K562 (cell line): ENCODE measurements around the gene ALDH16A1. TPM values are rescaled to one million over a fixed set of nuclear protein-coding genes. Genes with fewer than 3 reads are reported as not detected.

Source experiments
- CREB1 ChIP-seq, 2 experiments: sonication (generic) in 1 of 2; formaldehyde crosslinking in 1 of 2; IDR thresholded peaks; 2 replicates each; pipeline versions ENCODE4 v1.6.1 to v1.8.0; 2012 to 2022; ENCODE audit warnings: inconsistent platforms in 1 of 2, mild to moderate bottlenecking in 1 of 2, missing genetic modification reagents in 1 of 2, moderate library complexity in 1 of 2
- CTBP1 ChIP-seq: fragments of 450-650 bp; IDR thresholded peaks from 2 replicates; pipeline ENCODE4 v1.6.1; 2016; ENCODE audit warnings: borderline replicate concordance
- EP400 ChIP-seq: fragments of 450-650 bp; IDR thresholded peaks from 2 replicates; pipeline ENCODE4 v1.6.1; 2017; ENCODE audit warnings: antibody characterized with exemption, mild to moderate bottlenecking, moderate library complexity
- FOS ChIP-seq: IDR thresholded peaks from 3 replicates; pipeline ENCODE4 v1.6.1; 2011; ENCODE audit not compliant: insufficient read length; ENCODE audit errors: extremely low read depth
- HCFC1 ChIP-seq: IDR thresholded peaks from 2 replicates; pipeline ENCODE4 v1.6.1; 2012; ENCODE audit warnings: low read depth, low read length, improper control_type of control experiment
- HDAC3 ChIP-seq: fragments of 450-650 bp; IDR thresholded peaks from 2 replicates; pipeline ENCODE4 v1.6.1; 2018; ENCODE audit warnings: borderline replicate concordance, mild to moderate bottlenecking, moderate library complexity; ENCODE audit not compliant: partially characterized antibody
- HDGF ChIP-seq: fragments of 450-650 bp; IDR thresholded peaks from 2 replicates; pipeline ENCODE4 v1.6.1; 2016
- L3MBTL2 ChIP-seq: fragments of 450-650 bp; IDR thresholded peaks from 2 replicates; pipeline ENCODE4 v1.6.1; 2016; ENCODE audit warnings: mild to moderate bottlenecking, moderate library complexity
- MBD2 ChIP-seq: sonication (generic); IDR thresholded peaks from 2 replicates; pipeline ENCODE4 v1.6.1; 2016; ENCODE audit warnings: low read depth, borderline replicate concordance
- NRF1 ChIP-seq, 2 experiments: fragments of 450-650 bp; IDR thresholded peaks in 1 of 2; conservative IDR thresholded peaks in 1 of 2; 2 replicates each; pipeline ENCODE4 v1.6.1; 2014; ENCODE audit warnings: mild to moderate bottlenecking in 2 of 2
- POLR2AphosphoS5 ChIP-seq: IDR thresholded peaks from 2 replicates; pipeline ENCODE4 v1.6.1; 2011; ENCODE audit warnings: mild to moderate bottlenecking, low read depth, low read length, moderate library complexity; ENCODE audit not compliant: control insufficient read depth, insufficient read depth
- RBM34 ChIP-seq: fragments of 200-400 bp; formaldehyde crosslinking; IDR thresholded peaks from 2 replicates; pipeline ENCODE4 v1.6.1; 2018; ENCODE audit warnings: low read length, borderline replicate concordance; ENCODE audit not compliant: insufficient read depth
- RERE ChIP-seq: sonication (generic); formaldehyde crosslinking; IDR thresholded peaks from 2 replicates; pipeline ENCODE4 v1.8.0; 2023; ENCODE audit warnings: missing genetic modification reagents, mild to moderate bottlenecking, borderline replicate concordance
- SIRT6 ChIP-seq: IDR thresholded peaks from one replicate; pipeline ENCODE4 v1.6.1; 2012; ENCODE audit warnings: low read depth, mild to moderate bottlenecking, control low read depth, inconsistent platforms, low read length, moderate library complexity
- TFAP4 ChIP-seq: sonication (generic); formaldehyde crosslinking; IDR thresholded peaks from 2 replicates; pipeline ENCODE4 v1.8.0; 2022; ENCODE audit warnings: missing genetic modification reagents, mild to moderate bottlenecking, moderate library complexity, borderline replicate concordance
- USF1 ChIP-seq: sonication (generic); formaldehyde crosslinking; IDR thresholded peaks from 2 replicates; pipeline ENCODE4 v1.9.0; 2022; ENCODE audit warnings: mild to moderate bottlenecking, missing genetic modification reagents
- ZNF121 ChIP-seq: sonication (generic); formaldehyde crosslinking; conservative IDR thresholded peaks from 2 replicates; pipeline ENCODE4 v1.8.0; 2022; ENCODE audit warnings: missing genetic modification reagents
- ZNF655 ChIP-seq: fragments of 250-450 bp; sonication (Bioruptor Pico); IDR thresholded peaks from 2 replicates; pipeline ENCODE4 v1.5.0; 2021
- ZNF77 ChIP-seq: fragments of 250-450 bp; sonication (Bioruptor Pico); IDR thresholded peaks from 2 replicates; pipeline ENCODE4 v1.5.0; 2020
- polyA plus RNA-seq, 8 experiments: library from polyadenylated mRNA; depleted of rRNA in 4 of 8; stranded (reverse) in 5 of 8; unstranded in 3 of 8; fragments of >200 nt; fragmentation: Nextera tagmentation in 2 of 8; fragmentation: Illumina TruSeq in 1 of 8; extraction: Ambion mirVana in 2 of 8; extraction: Trizol in 1 of 8; gene quantifications; 2 replicates each; pipeline versions ENCODE4 v1.2.1 to v1.2.3, GENCODE V29; 2011 to 2014; ENCODE audit warnings: inconsistent platforms in 1 of 8, missing spikeins in 1 of 8
- total RNA-seq, 7 experiments: library from RNA; depleted of rRNA in 6 of 7; stranded (reverse); fragments of >200 nt in 6 of 7; fragmentation: Illumina TruSeq in 2 of 7; extraction: Trizol in 2 of 7; gene quantifications; 2 replicates each; pipeline versions ENCODE4 v1.2.1 to v1.2.3, GENCODE V29; 2011 to 2021; ENCODE audit warnings: low replicate concordance in 1 of 7

ALDH16A1 gene
- total and polyA plus RNA-seq, 9 of the 15 experiments (the other 6 are each of a cell fraction or from before 2014, with no cell fraction given): 2.2 to 52.2 (median 7.6) TPM

- TF ChIP-seq RERE (CRISPR knock-in tag) (no peak), CTBP1 (peak; percentile 21; the same call in 1 of the 2 replicates), RBM34 (no peak), USF1 (CRISPR knock-in tag) (peak; percentile 61; the same call in 1 of the 2 replicates), L3MBTL2 (peak; percentile 52), HDGF (no peak; the same call in 1 of the 2 replicates), SIRT6 (peak; percentile 14), FOS (no peak), POLR2AphosphoS5 (0 out of 2 replicates have a peak, but pooled peaks have one; percentile 38), CREB1 (IDR thresholded peaks at IDR 0.05) (0 out of 2 replicates have a peak, but pooled peaks have one; percentile 9), CREB1 (CRISPR knock-in tag; IDR thresholded peaks at IDR 0.05) (0 out of 2 replicates have a peak, but pooled peaks have one; percentile 31), HCFC1 (peak; percentile 90), TFAP4 (CRISPR knock-in tag) (peak; percentile 66), ZNF77 (no peak), MBD2 (0 out of 2 replicates have a peak, but pooled peaks have one; percentile 11), NRF1 (conservative IDR thresholded peaks at IDR 0.05 in 1 of 2, IDR thresholded peaks at IDR 0.05 in 1 of 2) (peak; percentile 20 to 37; a peak in 1 of 4 replicates), ZNF655 (CRISPR knock-in tag) (no peak), ZNF121 (CRISPR knock-in tag) (peak; percentile 96), EP400 (peak; percentile 45), HDAC3 (no peak)
Observed at GRCh38 chr19:49497047-49497788, 44.2 kb downstream of the ALDH16A1 start (continued).
